SK-N-SH (cell line): Measurements from ENCODE around the gene NDUFB8. TPM values are rescaled to one million over a fixed set of nuclear protein-coding genes. Genes with fewer than 3 reads are reported as not detected.

Experiments
- CTCF ChIA-PET: fragments of 300-600, 350-600 bp; formaldehyde crosslinking; extraction: SDS; loops from one replicate; lab custom pipeline; 2021; lab: Yijun Ruan, JAX
- POLR2A ChIA-PET: fragments of 350-600 bp; sonication (Branson Sonifier 250); formaldehyde crosslinking; extraction: SDS; loops from one replicate; lab custom pipeline; 2020; ENCODE audit warnings: antibody characterized with exemption, inconsistent platforms; lab: Yijun Ruan, JAX
- DNase-seq: peaks from one replicate; pipeline ENCODE4 v3.0.0; 2012
- H2AFZ ChIP-seq: fragments of 200-600 bp; sonication (generic); 2 replicates; pipeline ENCODE4 v1.8.1; 2016; ENCODE audit warnings: antibody characterized with exemption, mild to moderate bottlenecking, low read depth
- H3F3A ChIP-seq: fragments of 200-600 bp; sonication (generic); replicated peaks from 2 replicates; pipeline ENCODE3; 2016; ENCODE audit warnings: antibody characterized with exemption, mild to moderate bottlenecking; ENCODE audit not compliant: insufficient read depth
- H3K27ac ChIP-seq, 2 experiments: fragments of 200-500 bp in 1 of 2; fragments of 200-600 bp in 1 of 2; sonication (Bioruptor generic) in 1 of 2; sonication (generic), shearing (Covaris generic) in 1 of 2; 2 replicates each; pipeline versions ENCODE4 v1.5.1 to v1.6.1; 2014 to 2016; ENCODE audit warnings: low read depth in 2 of 2, inconsistent platforms in 1 of 2, low read length in 1 of 2, mild to moderate bottlenecking in 1 of 2, mixed read lengths in 1 of 2
- H3K27me3 ChIP-seq: fragments of 200-600 bp; sonication (generic), shearing (Covaris generic); 2 replicates; pipeline ENCODE4 v1.6.1; 2016; ENCODE audit warnings: mixed run types; ENCODE audit not compliant: insufficient read depth
- H3K36me3 ChIP-seq, 2 experiments: fragments of 200-500 bp in 1 of 2; fragments of 200-600 bp in 1 of 2; sonication (Bioruptor generic) in 1 of 2; sonication (generic) in 1 of 2; replicated peaks in 1 of 2; 2 replicates each; pipeline versions ENCODE3 to v1.5.1; 2014 to 2016; ENCODE audit warnings: low read length in 1 of 2, mild to moderate bottlenecking in 1 of 2; ENCODE audit not compliant: insufficient read depth in 2 of 2, control insufficient read depth in 1 of 2
- H3K4me1 ChIP-seq, 2 experiments: fragments of 200-500 bp in 1 of 2; fragments of 200-600 bp in 1 of 2; sonication (Bioruptor generic) in 1 of 2; sonication (generic), shearing (Covaris generic) in 1 of 2; 2 replicates each; pipeline versions ENCODE4 v1.5.1 to v1.6.1; 2014 to 2016; ENCODE audit warnings: low read depth in 1 of 2, low read length in 1 of 2, mixed run types in 1 of 2; ENCODE audit not compliant: insufficient read depth in 2 of 2, control insufficient read depth in 1 of 2
- H3K4me2 ChIP-seq: fragments of 200-600 bp; sonication (generic), shearing (Covaris generic); 2 replicates; pipeline ENCODE4 v1.6.1; 2017; ENCODE audit warnings: mixed run types
- H3K4me3 ChIP-seq, 2 experiments: fragments of 200-500 bp in 1 of 2; fragments of 200-600 bp in 1 of 2; sonication (Bioruptor generic) in 1 of 2; sonication (generic), shearing (Covaris generic) in 1 of 2; 2 replicates each; pipeline versions ENCODE4 v1.5.1 to v1.8.1; 2014 to 2016; ENCODE audit warnings: low read depth in 2 of 2, inconsistent platforms in 1 of 2, low read length in 1 of 2, mild to moderate bottlenecking in 1 of 2, mixed read lengths in 1 of 2, moderate library complexity in 1 of 2
- H3K79me2 ChIP-seq: fragments of 200-600 bp; sonication (generic); 2 replicates; pipeline ENCODE4 v1.8.1; 2017; ENCODE audit warnings: mild to moderate bottlenecking; ENCODE audit not compliant: insufficient read depth
- H3K9ac ChIP-seq: fragments of 200-600 bp; sonication (generic); 2 replicates; pipeline ENCODE4 v1.6.1; 2017; ENCODE audit warnings: mixed run types
- H3K9me2 ChIP-seq: fragments of 200-600 bp; sonication (generic); 2 replicates; pipeline ENCODE4 v1.6.1; 2017; ENCODE audit warnings: mixed run types
- H3K9me3 ChIP-seq: fragments of 200-600 bp; sonication (generic); 2 replicates; pipeline ENCODE4 v1.6.1; 2017; ENCODE audit warnings: mixed run types, mild to moderate bottlenecking, moderate library complexity
- H4K20me1 ChIP-seq: fragments of 200-600 bp; sonication (generic); 2 replicates; pipeline ENCODE4 v1.6.1; 2017; ENCODE audit warnings: mild to moderate bottlenecking, mixed run types; ENCODE audit not compliant: insufficient read depth
- MEF2A ChIP-seq: IDR thresholded peaks from 2 replicates; pipeline ENCODE4 v1.4.0; 2012; ENCODE audit warnings: low read depth, borderline replicate concordance
- NRF1 ChIP-seq: IDR thresholded peaks from 2 replicates; pipeline ENCODE4 v1.6.1; 2012; ENCODE audit warnings: low read depth, mild to moderate bottlenecking, low read length
- RAD21 ChIP-seq: IDR thresholded peaks from 2 replicates; pipeline ENCODE4 v1.6.1; 2012; ENCODE audit warnings: mild to moderate bottlenecking, low read length
- SMC3 ChIP-seq: IDR thresholded peaks from 2 replicates; pipeline ENCODE4 v1.6.1; 2012; ENCODE audit warnings: low read depth, low read length, improper control_type of control experiment
- TCF12 ChIP-seq: IDR thresholded peaks from 2 replicates; pipeline ENCODE4 v1.4.0; 2012
- WGBS: methylation state at CpG from one replicate; pipeline ENCODE4 v1.1.6; 2017; ENCODE audit warnings: low lambda C conversion rate; 5-methylcytosine and 5-hydroxymethylcytosine counted together
- polyA plus RNA-seq, 3 experiments: library from polyadenylated mRNA; depleted of rRNA; stranded (reverse); fragments of >200 nt; gene quantifications; 2 replicates each; pipeline ENCODE4 v1.2.3, GENCODE V29; 2012
- TF ChIP-seq, protein P1 (sequence below): IDR thresholded peaks from 2 replicates; pipeline ENCODE4 v1.6.1; 2012; ENCODE audit warnings: mild to moderate bottlenecking, low read depth, low read length, moderate library complexity
- TF ChIP-seq, protein P2 (sequence below): fragments of 200-600 bp; sonication (generic); IDR thresholded peaks from 2 replicates; pipeline ENCODE4 v1.6.1; 2017; ENCODE audit warnings: antibody characterized with exemption, mild to moderate bottlenecking, moderate library complexity
- TF ChIP-seq, protein P3 (sequence below): fragments of 150-350 bp; IDR thresholded peaks from 2 replicates; pipeline ENCODE4 v1.6.1; 2017; ENCODE audit warnings: antibody characterized with exemption, low read length, low read depth, borderline replicate concordance

Gene NDUFB8
- polyA plus RNA-seq, 1 of the 3 experiments (the other 2 are of a cell fraction) = 368 TPM

DNA sequence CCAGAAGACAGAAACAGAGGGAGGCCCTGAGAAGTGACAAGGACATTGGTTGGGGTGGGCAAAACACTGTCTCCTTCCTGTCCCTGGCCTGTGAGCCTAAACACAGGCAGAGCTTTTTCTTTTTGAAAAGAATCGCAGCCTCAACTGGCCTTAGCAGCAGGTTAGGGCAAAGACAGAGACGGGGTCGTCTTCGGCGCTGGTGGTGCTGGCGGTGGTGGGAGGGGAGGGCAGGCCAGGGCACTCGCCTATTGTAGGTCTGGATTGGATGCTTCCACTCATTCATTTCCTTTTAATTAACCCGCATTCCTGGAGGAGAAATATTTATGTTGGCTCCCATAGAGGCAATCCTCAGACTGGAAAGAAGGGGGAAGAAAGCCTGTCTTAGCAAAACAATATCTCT is 44.3 kb downstream of the NDUFB8 start:
- Histone ChIP-seq H4K20me1 (no peaks in the 10 kb centered on the region), H2AFZ (no peak overlapping the region), H3F3A (no peaks in the 10 kb centered on the region), H3K36me3 (peaks cover 0 to 6% of the 10 kb centered on the region in 2 experiments), H3K4me3 (no peak overlapping the region), H3K27ac (no peak overlapping the region), H3K9ac (no peak overlapping the region), H3K9me2 (no peaks in the 10 kb centered on the region), H3K9me3 (no peaks in the 10 kb centered on the region), H3K4me1 (peaks cover 0 to 13% of the 10 kb centered on the region in 2 experiments; a peak in 1 of 4 replicates), H3K79me2 (no peaks in the 10 kb centered on the region), H3K4me2 (no peak overlapping the region), H3K27me3 (peaks cover 5% of the 10 kb centered on the region; the same call in 1 of the 2 replicates)
- DNase-seq = no peak
- ChIA-PET POLR2A (no interaction called here), CTCF (interaction anchor here (2.2 to 10.3 kb wide), 4 partner anchors 25 to 54 kb away, joined by 8 to 150 read pairs (median 67); no protein-coding TSS in a partner anchor)
- TF ChIP-seq, protein P1, sequence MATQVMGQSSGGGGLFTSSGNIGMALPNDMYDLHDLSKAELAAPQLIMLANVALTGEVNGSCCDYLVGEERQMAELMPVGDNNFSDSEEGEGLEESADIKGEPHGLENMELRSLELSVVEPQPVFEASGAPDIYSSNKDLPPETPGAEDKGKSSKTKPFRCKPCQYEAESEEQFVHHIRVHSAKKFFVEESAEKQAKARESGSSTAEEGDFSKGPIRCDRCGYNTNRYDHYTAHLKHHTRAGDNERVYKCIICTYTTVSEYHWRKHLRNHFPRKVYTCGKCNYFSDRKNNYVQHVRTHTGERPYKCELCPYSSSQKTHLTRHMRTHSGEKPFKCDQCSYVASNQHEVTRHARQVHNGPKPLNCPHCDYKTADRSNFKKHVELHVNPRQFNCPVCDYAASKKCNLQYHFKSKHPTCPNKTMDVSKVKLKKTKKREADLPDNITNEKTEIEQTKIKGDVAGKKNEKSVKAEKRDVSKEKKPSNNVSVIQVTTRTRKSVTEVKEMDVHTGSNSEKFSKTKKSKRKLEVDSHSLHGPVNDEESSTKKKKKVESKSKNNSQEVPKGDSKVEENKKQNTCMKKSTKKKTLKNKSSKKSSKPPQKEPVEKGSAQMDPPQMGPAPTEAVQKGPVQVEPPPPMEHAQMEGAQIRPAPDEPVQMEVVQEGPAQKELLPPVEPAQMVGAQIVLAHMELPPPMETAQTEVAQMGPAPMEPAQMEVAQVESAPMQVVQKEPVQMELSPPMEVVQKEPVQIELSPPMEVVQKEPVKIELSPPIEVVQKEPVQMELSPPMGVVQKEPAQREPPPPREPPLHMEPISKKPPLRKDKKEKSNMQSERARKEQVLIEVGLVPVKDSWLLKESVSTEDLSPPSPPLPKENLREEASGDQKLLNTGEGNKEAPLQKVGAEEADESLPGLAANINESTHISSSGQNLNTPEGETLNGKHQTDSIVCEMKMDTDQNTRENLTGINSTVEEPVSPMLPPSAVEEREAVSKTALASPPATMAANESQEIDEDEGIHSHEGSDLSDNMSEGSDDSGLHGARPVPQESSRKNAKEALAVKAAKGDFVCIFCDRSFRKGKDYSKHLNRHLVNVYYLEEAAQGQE = no peak
- no peak for TF ChIP-seq SMC3
- TF ChIP-seq NRF1 = no peak
- TF ChIP-seq, protein P2, sequence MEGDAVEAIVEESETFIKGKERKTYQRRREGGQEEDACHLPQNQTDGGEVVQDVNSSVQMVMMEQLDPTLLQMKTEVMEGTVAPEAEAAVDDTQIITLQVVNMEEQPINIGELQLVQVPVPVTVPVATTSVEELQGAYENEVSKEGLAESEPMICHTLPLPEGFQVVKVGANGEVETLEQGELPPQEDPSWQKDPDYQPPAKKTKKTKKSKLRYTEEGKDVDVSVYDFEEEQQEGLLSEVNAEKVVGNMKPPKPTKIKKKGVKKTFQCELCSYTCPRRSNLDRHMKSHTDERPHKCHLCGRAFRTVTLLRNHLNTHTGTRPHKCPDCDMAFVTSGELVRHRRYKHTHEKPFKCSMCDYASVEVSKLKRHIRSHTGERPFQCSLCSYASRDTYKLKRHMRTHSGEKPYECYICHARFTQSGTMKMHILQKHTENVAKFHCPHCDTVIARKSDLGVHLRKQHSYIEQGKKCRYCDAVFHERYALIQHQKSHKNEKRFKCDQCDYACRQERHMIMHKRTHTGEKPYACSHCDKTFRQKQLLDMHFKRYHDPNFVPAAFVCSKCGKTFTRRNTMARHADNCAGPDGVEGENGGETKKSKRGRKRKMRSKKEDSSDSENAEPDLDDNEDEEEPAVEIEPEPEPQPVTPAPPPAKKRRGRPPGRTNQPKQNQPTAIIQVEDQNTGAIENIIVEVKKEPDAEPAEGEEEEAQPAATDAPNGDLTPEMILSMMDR = no peak
- TF ChIP-seq RAD21 = no peak
- TF ChIP-seq TCF12 = no peak
- TF ChIP-seq, protein P3, sequence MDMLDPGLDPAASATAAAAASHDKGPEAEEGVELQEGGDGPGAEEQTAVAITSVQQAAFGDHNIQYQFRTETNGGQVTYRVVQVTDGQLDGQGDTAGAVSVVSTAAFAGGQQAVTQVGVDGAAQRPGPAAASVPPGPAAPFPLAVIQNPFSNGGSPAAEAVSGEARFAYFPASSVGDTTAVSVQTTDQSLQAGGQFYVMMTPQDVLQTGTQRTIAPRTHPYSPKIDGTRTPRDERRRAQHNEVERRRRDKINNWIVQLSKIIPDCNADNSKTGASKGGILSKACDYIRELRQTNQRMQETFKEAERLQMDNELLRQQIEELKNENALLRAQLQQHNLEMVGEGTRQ = no peak
- no peak for TF ChIP-seq MEF2A
- WGBS = 90% methylated on average over 8 of the region's 8 CpGs
